GM12873 (cell line): Measurements from ENCODE around the gene LAMTOR4.

Experiments
- CTCF ChIP-seq: IDR thresholded peaks from 2 replicates; pipeline ENCODE4 v1.5.1; 2012; ENCODE audit warnings: low read depth, mild to moderate bottlenecking, moderate library complexity, low read length, control low read depth; ENCODE audit not compliant: insufficient read depth; ENCODE audit errors: missing control alignments

LAMTOR4 gene

DNA sequence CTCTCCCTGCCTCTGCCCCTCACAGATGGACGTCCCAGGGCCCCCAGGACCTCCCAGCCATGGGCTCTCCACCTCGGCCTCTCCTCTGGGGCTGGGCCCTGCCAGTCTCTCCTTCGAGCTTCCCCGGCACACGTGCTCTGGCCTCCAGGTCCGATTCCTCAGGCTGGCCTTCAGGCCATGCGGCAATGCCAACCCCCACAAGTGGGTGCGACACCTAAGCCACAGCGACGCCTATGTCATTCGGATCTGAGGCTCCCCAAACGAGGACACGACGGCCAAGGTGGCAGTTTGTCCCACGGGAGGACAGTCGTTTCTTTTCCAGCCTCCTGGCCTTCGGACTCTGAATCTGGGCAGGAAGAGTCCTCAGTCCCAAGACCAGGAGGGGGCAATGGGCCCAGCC, 42.1 kb upstream of the LAMTOR4 start:
- TF ChIP-seq CTCF, result no peak

DNA sequence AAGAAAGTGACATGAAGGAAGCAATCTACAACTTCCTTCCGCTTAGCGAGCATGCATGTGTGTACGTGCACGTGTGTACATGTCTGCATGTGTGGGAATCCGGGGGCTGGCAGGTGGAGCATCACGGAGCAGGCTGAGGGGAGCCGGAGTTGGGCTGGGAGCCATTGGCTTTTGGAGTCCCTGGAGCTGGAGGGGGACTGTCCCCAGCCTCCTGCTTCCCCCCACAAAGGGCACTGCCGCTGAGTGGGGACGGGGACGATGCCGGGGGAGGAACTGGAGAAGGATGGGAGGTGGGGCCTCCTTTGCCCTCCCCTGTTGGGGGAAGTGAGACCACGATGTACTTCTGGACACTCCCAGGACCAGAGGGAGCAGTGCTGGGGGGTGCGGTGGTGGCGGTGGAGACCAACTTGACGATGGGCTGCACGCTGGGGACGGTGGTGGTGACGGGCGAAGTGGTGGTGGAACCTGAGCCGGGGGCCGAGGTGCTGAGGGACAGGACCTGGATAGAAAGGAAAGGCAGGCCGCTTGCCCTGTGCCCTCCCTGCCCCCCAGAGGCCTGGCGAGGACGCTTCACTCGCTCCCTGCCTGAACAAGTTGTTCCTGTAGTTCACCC, 41.5 kb upstream of the LAMTOR4 start:
- TF ChIP-seq CTCF, result no peak

GRCh38 chr7:100107890-100108289, 40.8 kb upstream of the LAMTOR4 start:
- no peak for TF ChIP-seq CTCF

DNA sequence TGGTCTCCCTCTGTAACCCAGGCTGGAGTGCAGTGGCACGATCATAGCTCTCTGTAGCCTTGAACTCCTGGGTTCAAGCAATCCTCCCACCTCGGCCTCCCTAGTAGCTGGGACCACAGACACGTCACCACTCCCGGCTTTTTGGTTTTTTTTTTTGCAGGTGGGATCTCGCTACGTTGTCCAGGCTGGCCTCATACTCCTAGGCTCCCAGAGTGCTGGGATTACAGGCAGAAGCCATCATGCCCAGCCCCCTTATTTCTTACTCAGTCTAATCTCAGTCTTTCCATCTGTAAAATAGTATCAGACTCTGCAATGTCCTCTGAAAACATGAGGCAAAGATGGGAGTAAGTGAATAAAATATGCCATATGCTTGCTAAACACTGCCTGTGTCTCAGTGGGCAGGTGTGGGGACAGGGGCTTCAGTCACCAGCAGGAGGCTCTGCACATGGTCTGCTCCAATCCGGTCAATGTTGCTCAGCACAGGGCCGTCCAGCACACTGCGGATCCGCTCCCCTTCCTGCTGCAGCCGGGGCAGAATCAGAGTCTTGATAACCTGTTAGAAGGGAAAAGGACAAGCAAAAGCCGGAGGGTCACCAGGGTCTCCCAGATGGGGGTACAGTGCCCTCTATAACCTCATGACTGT, 39.1 kb upstream of the LAMTOR4 start:
- no peak for TF ChIP-seq CTCF

DNA sequence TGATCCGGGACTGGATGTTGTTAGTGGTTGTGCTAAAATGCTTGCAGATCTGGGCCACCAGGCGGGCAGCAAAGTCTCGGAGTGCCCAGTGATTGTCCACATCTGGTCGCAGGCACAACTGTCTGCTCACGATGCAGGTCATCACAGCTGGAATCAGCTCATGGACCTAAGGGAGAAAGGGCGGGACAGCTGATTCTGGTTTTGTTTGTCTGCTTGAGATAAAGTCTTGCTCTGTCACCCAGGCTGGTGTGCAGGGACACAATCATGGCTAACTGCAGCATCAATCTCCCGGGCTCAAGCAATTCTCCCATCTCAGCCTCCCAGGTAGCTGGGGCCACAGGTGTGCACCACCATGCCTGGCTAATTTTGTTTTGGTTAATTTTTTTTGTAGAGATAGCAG, 37.6 kb upstream of the LAMTOR4 start:
- no peak for TF ChIP-seq CTCF

DNA sequence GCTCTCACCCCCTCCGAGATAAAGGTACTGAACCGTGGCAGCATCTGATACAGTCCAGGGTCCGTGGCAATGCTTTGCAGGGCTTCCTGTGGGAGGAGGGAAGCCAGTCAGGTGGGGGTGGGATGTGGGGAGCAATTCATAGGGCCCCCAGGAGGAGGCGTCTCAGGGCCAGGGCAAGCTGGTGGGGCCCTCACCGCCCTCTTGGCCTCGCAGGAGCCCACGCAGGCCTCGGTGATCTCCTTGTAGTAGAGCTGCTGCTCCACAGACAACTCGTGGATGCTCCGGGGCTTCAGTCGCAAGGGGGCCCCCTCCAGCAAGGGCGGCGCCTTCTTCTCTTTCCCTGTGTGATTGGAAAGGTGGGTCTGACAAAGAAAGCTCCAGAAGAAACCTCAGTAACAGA, 36.8 kb upstream of the LAMTOR4 start:
- TF ChIP-seq CTCF, result no peak

DNA sequence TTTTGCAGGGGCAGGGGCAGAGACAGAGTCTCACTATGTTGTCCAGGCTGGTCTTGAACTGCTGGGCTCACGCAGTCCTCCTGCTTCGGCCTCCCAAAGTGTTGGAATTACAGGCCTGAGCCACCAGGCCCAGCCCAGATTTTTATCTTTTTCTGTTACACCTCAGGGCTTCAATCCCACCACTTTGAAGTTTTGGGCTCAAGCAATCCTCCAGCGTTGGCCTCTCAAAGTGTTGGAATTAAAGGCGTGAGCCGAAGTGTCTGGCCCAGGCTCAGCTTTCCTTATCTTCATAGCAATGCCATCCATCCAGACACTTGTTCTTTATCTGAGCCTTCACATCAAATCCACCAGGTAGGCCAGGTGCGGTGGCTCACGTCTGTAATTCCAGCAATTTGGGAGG, 33.7 kb upstream of the LAMTOR4 start:
- no peak for TF ChIP-seq CTCF
